Measurements from ENCODE around the gene ARMH1.

The ARMH1 gene

GRCh38 chr1:44643721-44644334 is 30.7 kb upstream of the ARMH1 start:
- H3K4me2 ChIP-seq (ENCODE audit: low read length), result no peak overlapping the region
- H4K20me1 ChIP-seq (ENCODE audit: control insufficient read depth, insufficient read depth, low read depth, low read length), result 0 out of 2 replicates have a peak, but pooled peaks cover 3% of the 10 kb centered on the region
- H3K27ac ChIP-seq (ENCODE audit: low read depth, low read length), result no peak overlapping the region
- no peaks in the 10 kb centered on the region for H3K9me3 ChIP-seq (ENCODE audit: control insufficient read depth, insufficient read depth, low read length)
- 0 out of 2 replicates have a peak, but pooled peaks cover 5% of the 10 kb centered on the region for H3K79me2 ChIP-seq (ENCODE audit: control insufficient read depth, low read length)
- no peak for TF ChIP-seq EZH2phosphoT487 (IDR thresholded peaks at IDR 0.05; ENCODE audit: borderline replicate concordance, low read length)
- TF ChIP-seq CTCF (IDR thresholded peaks at IDR 0.05; ENCODE audit: low read depth, low read length, poor library complexity, severe bottlenecking), result no peak
- H3K4me3 ChIP-seq (ENCODE audit: low read length), result no peak overlapping the region
- no peaks in the 10 kb centered on the region for H3K27me3 ChIP-seq (ENCODE audit: control insufficient read depth, low read length)
- H3K4me1 ChIP-seq (ENCODE audit: control insufficient read depth, low read length), result no peaks in the 10 kb centered on the region
- H3F3A ChIP-seq (ENCODE audit: control insufficient read depth, insufficient read depth), result no peaks in the 10 kb centered on the region
- H3K9me2 ChIP-seq (replicated peaks; ENCODE audit: control insufficient read depth, low read length), result no peaks in the 10 kb centered on the region
- peaks cover 91% of the 10 kb centered on the region for H3K36me3 ChIP-seq (ENCODE audit: control insufficient read depth, low read length)

- H4K20me1 ChIP-seq (ENCODE audit: control insufficient read depth, insufficient read depth, low read depth, low read length), result 0 out of 2 replicates have a peak, but pooled peaks cover 3% of the 10 kb centered on the region
- 0 out of 2 replicates have a peak, but pooled peaks cover 5% of the 10 kb centered on the region for H3K79me2 ChIP-seq (ENCODE audit: control insufficient read depth, low read length)
- H3K9me3 ChIP-seq (ENCODE audit: control insufficient read depth, insufficient read depth, low read length), result no peaks in the 10 kb centered on the region
- no peaks in the 10 kb centered on the region for H3K27me3 ChIP-seq (ENCODE audit: control insufficient read depth, low read length)
- H3K36me3 ChIP-seq (ENCODE audit: control insufficient read depth, low read length), result peaks cover 94% of the 10 kb centered on the region
- H3K4me3 ChIP-seq (ENCODE audit: low read length), result no peak overlapping the region
- H3F3A ChIP-seq (ENCODE audit: control insufficient read depth, insufficient read depth), result no peaks in the 10 kb centered on the region
- no peak overlapping the region for H3K27ac ChIP-seq (ENCODE audit: low read depth, low read length)
- H3K4me1 ChIP-seq (ENCODE audit: control insufficient read depth, low read length), result no peaks in the 10 kb centered on the region
- H3K4me2 ChIP-seq (ENCODE audit: low read length), result no peak overlapping the region
- no peaks in the 10 kb centered on the region for H3K9me2 ChIP-seq (replicated peaks; ENCODE audit: control insufficient read depth, low read length)
- no peak for TF ChIP-seq CTCF (IDR thresholded peaks at IDR 0.05; ENCODE audit: low read depth, low read length, poor library complexity, severe bottlenecking)
- no peak for TF ChIP-seq EZH2phosphoT487 (IDR thresholded peaks at IDR 0.05; ENCODE audit: borderline replicate concordance, low read length)
Observed at GRCh38 chr1:44644806-44645205, 29.7 kb upstream of the ARMH1 start.

- Histone ChIP-seq H3K9me3 (ENCODE audit: control insufficient read depth, insufficient read depth, low read length) (no peaks in the 10 kb centered on the region), H3F3A (ENCODE audit: control insufficient read depth, insufficient read depth) (no peaks in the 10 kb centered on the region), H3K4me1 (ENCODE audit: control insufficient read depth, low read length) (no peaks in the 10 kb centered on the region), H3K36me3 (ENCODE audit: control insufficient read depth, low read length) (peaks cover 97% of the 10 kb centered on the region), H3K79me2 (ENCODE audit: control insufficient read depth, low read length) (0 out of 2 replicates have a peak, but pooled peaks cover 5% of the 10 kb centered on the region), H3K27ac (ENCODE audit: low read depth, low read length) (no peak overlapping the region), H3K9me2 (replicated peaks; ENCODE audit: control insufficient read depth, low read length) (no peaks in the 10 kb centered on the region), H4K20me1 (ENCODE audit: control insufficient read depth, insufficient read depth, low read depth, low read length) (0 out of 2 replicates have a peak, but pooled peaks cover 3% of the 10 kb centered on the region), H3K4me2 (ENCODE audit: low read length) (no peak overlapping the region), H3K27me3 (ENCODE audit: control insufficient read depth, low read length) (no peaks in the 10 kb centered on the region), H3K4me3 (ENCODE audit: low read length) (no peak overlapping the region)
- TF ChIP-seq CTCF (IDR thresholded peaks at IDR 0.05; ENCODE audit: low read depth, low read length, poor library complexity, severe bottlenecking), result no peak
- no peak for TF ChIP-seq EZH2phosphoT487 (IDR thresholded peaks at IDR 0.05; ENCODE audit: borderline replicate concordance, low read length)
Observed at GRCh38 chr1:44645476-44646244, 28.9 kb upstream of the ARMH1 start.

All from DOHH2 (cell line).